Erythroblast (primary cell): Measurements from ENCODE around the gene ELOVL6.

Source experiments
- GATA1 ChIP-seq: IDR thresholded peaks from 2 replicates; pipeline ENCODE4 v1.6.1; 2011; ENCODE audit warnings: low read depth, mild to moderate bottlenecking, control low read depth, low read length, moderate library complexity
- POLR2A ChIP-seq: IDR thresholded peaks from 2 replicates; pipeline ENCODE4 v1.6.1; 2011; ENCODE audit warnings: mild to moderate bottlenecking, low read length

GRCh38 chr4:110208419-110208818, 10.0 kb upstream of the ELOVL6 start:
- TF ChIP-seq POLR2A (no peak), GATA1 (no peak)
